Measurements from ENCODE around the gene LMF1.

LMF1 gene

DNA sequence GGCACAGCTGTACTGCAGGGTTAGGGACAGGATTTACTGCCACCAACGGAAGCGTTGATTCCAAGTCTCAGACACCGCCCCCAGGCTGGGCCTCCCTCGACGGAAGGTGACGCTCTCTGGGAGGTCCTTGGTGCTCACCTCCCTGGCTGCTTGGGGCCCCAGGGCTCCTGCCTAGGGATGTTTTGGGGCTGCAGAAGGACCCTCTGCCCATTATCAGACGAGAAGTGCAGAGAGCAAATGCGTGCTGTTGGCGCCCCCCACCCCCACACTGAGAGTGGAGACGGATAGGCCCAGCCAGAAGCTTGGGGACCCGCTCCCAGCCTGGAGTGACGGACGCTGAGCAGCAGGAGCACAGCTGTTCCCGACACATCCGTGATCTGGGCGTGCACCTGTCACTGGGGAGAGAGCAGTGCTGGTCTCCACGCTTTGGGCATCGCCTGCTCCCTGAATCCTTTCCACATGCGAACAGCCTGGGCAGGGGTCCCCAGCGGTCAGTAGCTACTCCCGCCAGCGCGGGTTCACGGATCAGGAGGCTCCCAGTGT, 5.7 kb upstream of the LMF1 start:
- H3K4me2 ChIP-seq (ENCODE audit: low read depth, low read length, poor library complexity, severe bottlenecking): no peak overlapping the region
- H3K79me2 ChIP-seq (ENCODE audit: insufficient read depth, low read length): no peaks in the 10 kb centered on the region
- H4K20me1 ChIP-seq (ENCODE audit: low read depth, low read length): no peaks in the 10 kb centered on the region
- no peak overlapping the region for H2AFZ ChIP-seq (ENCODE audit: low read depth, low read length, severe bottlenecking)
- H3K27me3 ChIP-seq (ENCODE audit: low read length): no peaks in the 10 kb centered on the region
- TF ChIP-seq EZH2phosphoT487 (conservative IDR thresholded peaks at IDR 0.05; ENCODE audit: low read length): no peak
- TF ChIP-seq, protein P1, sequence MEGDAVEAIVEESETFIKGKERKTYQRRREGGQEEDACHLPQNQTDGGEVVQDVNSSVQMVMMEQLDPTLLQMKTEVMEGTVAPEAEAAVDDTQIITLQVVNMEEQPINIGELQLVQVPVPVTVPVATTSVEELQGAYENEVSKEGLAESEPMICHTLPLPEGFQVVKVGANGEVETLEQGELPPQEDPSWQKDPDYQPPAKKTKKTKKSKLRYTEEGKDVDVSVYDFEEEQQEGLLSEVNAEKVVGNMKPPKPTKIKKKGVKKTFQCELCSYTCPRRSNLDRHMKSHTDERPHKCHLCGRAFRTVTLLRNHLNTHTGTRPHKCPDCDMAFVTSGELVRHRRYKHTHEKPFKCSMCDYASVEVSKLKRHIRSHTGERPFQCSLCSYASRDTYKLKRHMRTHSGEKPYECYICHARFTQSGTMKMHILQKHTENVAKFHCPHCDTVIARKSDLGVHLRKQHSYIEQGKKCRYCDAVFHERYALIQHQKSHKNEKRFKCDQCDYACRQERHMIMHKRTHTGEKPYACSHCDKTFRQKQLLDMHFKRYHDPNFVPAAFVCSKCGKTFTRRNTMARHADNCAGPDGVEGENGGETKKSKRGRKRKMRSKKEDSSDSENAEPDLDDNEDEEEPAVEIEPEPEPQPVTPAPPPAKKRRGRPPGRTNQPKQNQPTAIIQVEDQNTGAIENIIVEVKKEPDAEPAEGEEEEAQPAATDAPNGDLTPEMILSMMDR (IDR thresholded peaks at IDR 0.05; ENCODE audit: insufficient read depth, low read length, poor library complexity, severe bottlenecking): no peak
- H3K9me2 ChIP-seq (replicated peaks; ENCODE audit: insufficient read depth, low read length): no peaks in the 10 kb centered on the region
- H3F3A ChIP-seq (ENCODE audit: insufficient read depth): peaks cover 8% of the 10 kb centered on the region; the same call in 1 of the 2 replicates
- H3K27ac ChIP-seq (ENCODE audit: low read depth, low read length): no peak overlapping the region
- H3K36me3 ChIP-seq (ENCODE audit: low read length): no peaks in the 10 kb centered on the region
- no peak overlapping the region for H3K9ac ChIP-seq (ENCODE audit: low read length)
- no peaks in the 10 kb centered on the region for H3K9me3 ChIP-seq (ENCODE audit: insufficient read depth, low read length)
- no peak overlapping the region for H3K4me3 ChIP-seq (ENCODE audit: insufficient read depth, low read length, poor library complexity, severe bottlenecking)

DNA sequence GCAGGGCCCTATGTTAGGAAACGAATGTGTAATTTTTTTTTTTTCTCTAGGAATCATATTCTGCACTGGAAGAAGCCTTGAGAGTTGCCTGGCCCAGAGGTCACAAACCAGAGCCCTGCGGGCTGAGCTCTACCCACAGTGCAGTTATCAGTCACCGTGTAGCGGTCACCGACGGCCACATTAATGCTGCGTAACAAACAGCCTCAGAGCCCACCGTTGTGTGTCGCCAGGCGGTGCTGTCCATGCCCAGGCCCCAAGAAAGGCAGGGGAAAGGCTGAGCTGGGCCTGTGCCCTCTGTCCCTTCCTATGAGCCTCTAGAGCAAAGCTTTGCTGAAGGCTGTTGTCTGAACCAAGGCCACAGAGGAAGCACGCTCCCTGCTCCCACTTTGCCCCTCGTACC, 4.5 kb upstream of the LMF1 start:
- no peaks in the 10 kb centered on the region for H4K20me1 ChIP-seq (ENCODE audit: low read depth, low read length)
- no peak overlapping the region for H3K9ac ChIP-seq (ENCODE audit: low read length)
- TF ChIP-seq, protein P1 (IDR thresholded peaks at IDR 0.05; ENCODE audit: insufficient read depth, low read length, poor library complexity, severe bottlenecking): no peak
- TF ChIP-seq EZH2phosphoT487 (conservative IDR thresholded peaks at IDR 0.05; ENCODE audit: low read length): no peak
- H3K79me2 ChIP-seq (ENCODE audit: insufficient read depth, low read length): no peaks in the 10 kb centered on the region
- no peak overlapping the region for H3K27ac ChIP-seq (ENCODE audit: low read depth, low read length)
- H3K36me3 ChIP-seq (ENCODE audit: low read length): no peaks in the 10 kb centered on the region
- H3K4me3 ChIP-seq (ENCODE audit: insufficient read depth, low read length, poor library complexity, severe bottlenecking): no peak overlapping the region
- H3K4me2 ChIP-seq (ENCODE audit: low read depth, low read length, poor library complexity, severe bottlenecking): no peak overlapping the region
- no peaks in the 10 kb centered on the region for H3K27me3 ChIP-seq (ENCODE audit: low read length)
- no peak overlapping the region for H2AFZ ChIP-seq (ENCODE audit: low read depth, low read length, severe bottlenecking)
- H3F3A ChIP-seq (ENCODE audit: insufficient read depth): peaks cover 8% of the 10 kb centered on the region; the same call in 1 of the 2 replicates
- no peaks in the 10 kb centered on the region for H3K9me3 ChIP-seq (ENCODE audit: insufficient read depth, low read length)
- no peaks in the 10 kb centered on the region for H3K9me2 ChIP-seq (replicated peaks; ENCODE audit: insufficient read depth, low read length)

DNA sequence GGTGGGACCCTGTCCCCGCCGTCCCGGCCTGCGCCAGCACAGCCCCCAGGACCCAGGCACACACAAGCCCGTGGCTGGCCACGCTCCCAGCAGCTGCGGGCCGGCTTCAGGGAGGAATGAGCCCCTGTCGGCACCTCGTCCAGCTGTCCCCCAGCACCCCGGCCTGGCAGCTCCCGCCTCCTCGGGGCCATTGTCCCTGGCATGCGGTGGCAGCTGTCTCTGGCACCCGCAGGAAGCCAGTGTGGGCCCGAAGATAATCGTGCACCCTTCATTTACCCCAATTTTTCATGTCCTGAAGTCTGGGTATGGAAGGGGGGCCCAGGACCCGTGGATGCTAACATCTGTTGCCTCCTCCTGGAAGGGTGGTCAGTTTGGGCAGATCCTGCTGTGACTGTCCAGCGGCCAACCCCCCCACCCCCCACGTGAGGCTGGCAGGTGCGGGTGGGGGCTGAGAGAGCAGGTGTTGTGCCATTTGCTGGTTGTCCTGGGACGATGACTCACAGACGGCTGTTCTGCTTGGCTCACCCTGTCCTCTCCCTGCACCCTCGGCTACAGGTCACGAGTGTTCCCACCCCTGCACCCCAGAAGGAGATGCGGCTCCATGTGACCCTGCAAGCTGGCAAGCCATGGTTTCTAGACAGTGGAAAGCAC, 4.0 kb upstream of the LMF1 start:
- Histone ChIP-seq H3K4me3 (ENCODE audit: insufficient read depth, low read length, poor library complexity, severe bottlenecking) (no peak overlapping the region), H3K4me2 (ENCODE audit: low read depth, low read length, poor library complexity, severe bottlenecking) (no peak overlapping the region), H3K27ac (ENCODE audit: low read depth, low read length) (no peak overlapping the region), H3K79me2 (ENCODE audit: insufficient read depth, low read length) (no peaks in the 10 kb centered on the region), H3F3A (ENCODE audit: insufficient read depth) (peaks cover 8% of the 10 kb centered on the region; the same call in 1 of the 2 replicates), H3K36me3 (ENCODE audit: low read length) (no peaks in the 10 kb centered on the region), H3K27me3 (ENCODE audit: low read length) (no peaks in the 10 kb centered on the region), H3K9ac (ENCODE audit: low read length) (no peak overlapping the region), H2AFZ (ENCODE audit: low read depth, low read length, severe bottlenecking) (no peak overlapping the region), H4K20me1 (ENCODE audit: low read depth, low read length) (no peaks in the 10 kb centered on the region), H3K9me2 (replicated peaks; ENCODE audit: insufficient read depth, low read length) (no peaks in the 10 kb centered on the region), H3K9me3 (ENCODE audit: insufficient read depth, low read length) (no peaks in the 10 kb centered on the region)
- no peak for TF ChIP-seq EZH2phosphoT487 (conservative IDR thresholded peaks at IDR 0.05; ENCODE audit: low read length)
- TF ChIP-seq, protein P1 (IDR thresholded peaks at IDR 0.05; ENCODE audit: insufficient read depth, low read length, poor library complexity, severe bottlenecking): no peak

Measured in SU-DHL-6 (cell line).